HG03520 (cell line): Measurements from ENCODE around the gene NR6A1.
"Not testable (repeated sequence)": the region's sequence is repeated elsewhere in the genome, so short reads cannot be mapped to it uniquely, and the experiment has no call there.

Experiments
- ATAC-seq: cut with Tn5 transposase; IDR thresholded peaks from one replicate; pipeline ENCODE4 v1.9.1; 2021; ENCODE audit warnings: mild to moderate bottlenecking, moderate library complexity; ENCODE audit not compliant: unreplicated experiment

Gene NR6A1

GRCh38 chr9:124778575-124779367 is 7.7 kb upstream of the NR6A1 start:
- ATAC-seq = no peak

- ATAC-seq = no peak
Observed at GRCh38 chr9:124776954-124777648, 6.0 kb upstream of the NR6A1 start, which contains the start of gene OLFML2A. TSS of gene OLFML2A (plus strand) at chr9:124777133. CDS start at chr9:124777271, 138 bp downstream.

GRCh38 chr9:124776618-124776953 is 5.5 kb upstream of the NR6A1 start:
- ATAC-seq = no peak

DNA sequence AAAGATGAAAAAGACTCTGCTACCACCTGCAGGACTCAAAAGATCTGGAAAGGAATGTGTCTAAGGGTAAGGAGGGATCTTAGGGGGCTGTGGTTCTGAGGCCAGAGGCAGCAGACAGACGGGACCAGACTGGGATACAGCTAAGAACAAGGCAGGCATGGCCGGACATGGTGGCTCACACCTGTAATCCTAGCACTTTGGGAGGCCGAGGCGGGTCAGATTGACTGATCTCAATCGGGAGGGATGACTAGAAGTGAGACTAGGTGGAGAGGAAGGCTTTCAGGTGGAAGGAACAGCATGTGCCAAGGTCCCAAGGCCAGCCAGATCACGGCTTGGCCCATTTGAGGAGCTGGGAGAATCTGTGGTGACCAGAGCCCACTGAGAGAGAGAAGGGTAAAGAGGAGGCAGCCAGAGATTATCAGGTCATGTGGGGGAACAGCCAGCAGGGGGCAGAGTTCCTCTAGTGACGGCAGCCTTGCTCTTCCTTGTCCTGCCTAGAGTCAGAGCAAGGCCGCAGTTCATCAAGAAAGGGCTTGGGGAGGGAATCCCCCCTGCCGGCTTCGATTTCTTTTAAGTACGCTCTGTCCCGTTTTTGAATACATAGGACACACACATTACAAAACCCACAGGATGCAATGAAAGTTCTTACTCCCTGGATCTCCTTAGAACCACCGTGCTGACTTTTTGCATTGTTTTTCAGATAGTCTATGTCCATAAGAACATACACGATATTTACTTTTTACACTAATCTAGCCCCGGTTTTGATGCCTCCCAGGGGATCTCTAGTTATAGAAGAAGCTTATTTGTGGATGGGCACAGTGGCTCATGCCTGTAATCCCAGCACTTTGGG is 3.2 kb upstream of the NR6A1 start:
- no peak for ATAC-seq

- no peak for ATAC-seq
Observed at GRCh38 chr9:124773473-124774128, 2.5 kb upstream of the NR6A1 start.

GRCh38 chr9:124772877-124773276 is 1.8 kb upstream of the NR6A1 start:
- ATAC-seq = not testable (repeated sequence)

DNA sequence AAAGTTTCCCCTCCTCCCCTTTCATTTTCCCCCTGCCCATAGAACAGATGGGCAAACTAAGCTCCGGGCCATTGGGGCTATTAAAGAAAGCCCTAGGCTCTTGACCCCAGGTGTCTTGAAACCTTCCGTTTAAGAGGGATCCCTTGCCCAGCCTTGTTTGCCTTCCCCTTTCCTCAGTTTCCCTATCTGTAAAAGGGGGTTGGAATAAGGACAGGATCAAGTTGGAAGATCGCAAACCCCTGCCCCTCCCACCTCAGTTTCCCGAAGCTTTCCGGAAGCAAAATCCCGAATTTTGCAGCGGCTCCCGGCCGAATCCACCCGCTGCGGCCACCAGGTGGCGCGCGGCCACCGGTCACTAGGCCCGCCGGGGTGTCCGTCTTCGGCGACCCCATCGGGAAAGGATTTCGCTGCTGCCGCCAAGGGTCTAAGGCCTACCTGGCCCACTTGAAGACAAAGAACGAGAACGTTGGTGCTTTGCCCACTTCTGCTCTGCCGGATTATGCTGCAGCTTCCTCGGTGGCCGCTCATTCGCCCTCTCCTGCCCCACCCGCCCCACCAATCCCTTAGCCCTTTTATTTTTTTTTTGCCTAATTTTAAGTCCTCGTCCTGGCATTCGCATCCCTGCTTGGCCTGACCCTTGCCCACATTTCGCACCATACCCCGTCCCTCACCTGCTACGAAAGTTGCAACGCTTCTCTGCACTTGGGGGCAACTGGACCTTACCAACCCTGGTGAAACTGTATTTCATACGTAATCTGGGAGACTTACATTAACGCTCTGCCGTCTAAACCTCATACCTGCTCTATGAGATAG is 962 bp upstream of the NR6A1 start:
- no peak for ATAC-seq

DNA sequence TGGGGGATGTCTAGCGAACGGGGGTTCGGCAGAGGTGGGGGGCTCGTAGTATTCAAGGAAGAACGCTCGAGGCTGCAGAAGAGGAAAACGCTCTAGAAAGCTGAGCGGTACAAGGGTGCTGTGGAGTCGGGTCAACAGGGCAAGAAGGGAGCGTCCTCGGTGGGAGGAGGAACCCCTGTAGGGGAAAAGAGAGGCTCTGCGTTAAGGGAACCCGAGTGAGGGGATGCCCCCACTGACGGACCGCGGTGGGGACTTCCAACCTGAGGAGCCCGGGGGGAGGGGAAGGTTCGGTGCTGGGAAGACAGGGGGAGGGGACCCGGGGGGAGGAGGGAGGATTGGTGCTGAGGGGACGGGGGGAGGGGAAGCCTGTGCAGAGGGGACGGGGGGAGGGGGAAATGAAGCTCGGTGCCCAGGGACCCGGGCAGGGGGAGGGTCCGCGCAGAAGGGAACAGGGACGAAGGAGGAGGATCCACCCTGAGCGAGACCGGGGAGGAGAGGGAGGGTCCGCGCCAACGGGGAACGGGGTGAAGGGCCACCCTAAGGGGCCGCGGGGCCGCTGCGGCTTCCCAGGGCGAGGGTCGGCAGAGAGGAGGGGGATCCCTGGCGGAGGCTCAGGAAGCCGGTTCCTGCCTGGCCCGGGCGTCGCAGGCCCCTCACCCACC is 621 bp downstream of the NR6A1 start:
- ATAC-seq = no peak

GRCh38 chr9:124769549-124770358 is 1.4 kb downstream of the NR6A1 start:
- ATAC-seq = no peak

DNA sequence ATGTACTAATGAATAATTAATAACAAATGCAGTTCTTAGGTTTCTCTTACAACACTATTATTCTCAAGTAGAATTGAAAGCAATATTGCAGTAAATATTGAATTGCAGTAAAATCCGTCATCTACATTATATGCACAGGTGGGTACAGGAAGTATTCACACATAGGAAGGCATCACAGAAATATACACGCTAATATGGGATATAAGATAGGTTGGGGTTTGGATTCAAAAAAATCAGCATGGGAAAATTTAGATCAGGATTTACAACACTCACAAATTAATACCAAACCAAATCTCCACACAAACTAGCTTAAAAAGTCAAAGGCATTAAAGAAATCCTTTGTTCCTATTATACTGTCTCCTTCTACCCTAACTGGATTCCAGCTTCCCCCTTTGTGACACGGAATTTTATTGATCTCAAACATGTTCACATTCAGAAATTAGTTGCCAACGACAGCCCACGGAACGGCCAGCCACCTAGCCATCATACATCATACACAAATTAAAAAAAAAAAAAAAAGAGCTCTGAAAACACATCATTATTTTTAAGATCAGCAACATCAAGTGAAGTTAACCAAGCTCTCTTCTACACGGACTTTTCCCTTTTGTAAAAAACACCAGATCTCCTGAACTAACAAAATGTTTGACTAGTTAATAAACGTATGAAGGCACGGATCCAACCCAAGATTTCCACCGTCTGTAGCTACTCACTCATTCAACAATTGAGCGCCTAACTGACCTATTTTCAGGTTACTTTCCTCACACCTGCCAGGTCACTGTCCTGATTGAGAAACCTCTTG is 2.2 kb downstream of the NR6A1 start:
- ATAC-seq = no peak

GRCh38 chr9:124768334-124768733 is 2.8 kb downstream of the NR6A1 start:
- ATAC-seq = no peak

DNA sequence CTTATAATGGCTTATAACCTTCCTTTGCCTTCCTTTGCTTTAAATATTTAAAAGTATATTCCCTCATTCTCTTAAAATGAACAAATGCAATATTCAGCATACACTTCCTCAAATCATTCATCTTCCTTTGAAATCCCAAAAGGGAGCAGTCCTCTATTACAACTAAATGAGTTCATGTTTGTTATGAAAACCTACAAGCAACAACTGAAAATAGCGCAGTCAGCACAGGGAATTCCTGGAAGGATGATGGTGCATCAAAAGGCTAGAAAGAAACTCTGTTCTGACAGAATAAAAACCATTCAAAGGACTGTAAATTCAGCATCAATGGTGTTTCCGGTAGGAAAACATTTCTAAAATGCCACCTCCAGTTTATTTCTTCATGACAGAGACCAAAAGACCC is 3.3 kb downstream of the NR6A1 start:
- ATAC-seq = no peak

DNA sequence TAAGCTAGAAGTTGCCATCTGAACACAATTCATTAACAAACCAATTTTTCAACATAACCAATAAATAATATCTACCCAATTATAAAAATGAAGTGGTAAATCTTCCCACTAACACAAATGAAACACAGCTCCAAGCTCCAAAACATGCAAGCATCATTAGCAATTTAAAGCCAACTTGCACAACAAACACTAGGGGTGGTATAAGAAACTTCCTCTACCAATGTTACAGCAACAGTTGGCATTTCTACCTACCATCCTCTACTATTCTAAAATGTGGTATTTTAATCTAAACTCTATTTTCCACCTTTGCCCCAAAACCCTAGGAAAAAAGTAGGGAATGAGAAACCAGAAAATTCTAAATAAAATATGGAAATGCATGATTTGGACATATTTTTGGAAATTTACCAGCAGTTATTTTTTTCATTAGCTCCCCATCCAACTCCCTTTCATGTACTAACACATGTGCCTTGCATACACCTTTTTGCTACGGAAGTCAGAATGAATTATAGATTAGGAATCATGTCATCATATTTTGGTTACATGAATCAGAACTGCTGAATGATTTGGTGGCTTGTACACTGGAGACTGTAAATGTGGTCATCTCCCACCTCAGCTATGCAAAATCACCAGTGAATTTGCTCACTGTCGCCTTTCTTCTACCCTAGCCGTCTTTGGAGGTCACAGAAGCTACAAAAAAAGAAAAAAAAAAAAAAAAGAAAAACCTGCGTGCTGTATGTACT is 4.1 kb downstream of the NR6A1 start:
- no peak for ATAC-seq

DNA sequence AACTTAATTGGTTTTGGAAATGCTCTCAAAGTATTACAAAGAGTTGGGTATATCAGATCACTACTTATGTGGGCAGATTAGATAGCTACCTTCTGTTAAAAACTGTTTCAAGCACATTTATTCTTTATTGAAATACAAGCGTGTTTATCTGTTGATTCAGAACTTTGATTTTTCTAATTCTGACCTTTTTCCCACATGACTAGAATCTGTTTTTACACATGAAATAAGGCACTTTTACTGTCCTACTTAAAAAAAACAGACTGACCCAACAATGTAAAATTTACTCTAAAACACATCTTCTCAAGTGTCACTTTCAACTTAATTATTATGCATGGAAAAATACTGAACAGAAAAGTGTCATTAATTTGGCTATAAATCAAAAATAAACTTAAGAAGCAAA is 4.8 kb downstream of the NR6A1 start:
- no peak for ATAC-seq

- no peak for ATAC-seq
Observed at GRCh38 chr9:124765439-124765835, 5.7 kb downstream of the NR6A1 start.

GRCh38 chr9:124764774-124765438 is 6.2 kb downstream of the NR6A1 start:
- no peak for ATAC-seq

DNA sequence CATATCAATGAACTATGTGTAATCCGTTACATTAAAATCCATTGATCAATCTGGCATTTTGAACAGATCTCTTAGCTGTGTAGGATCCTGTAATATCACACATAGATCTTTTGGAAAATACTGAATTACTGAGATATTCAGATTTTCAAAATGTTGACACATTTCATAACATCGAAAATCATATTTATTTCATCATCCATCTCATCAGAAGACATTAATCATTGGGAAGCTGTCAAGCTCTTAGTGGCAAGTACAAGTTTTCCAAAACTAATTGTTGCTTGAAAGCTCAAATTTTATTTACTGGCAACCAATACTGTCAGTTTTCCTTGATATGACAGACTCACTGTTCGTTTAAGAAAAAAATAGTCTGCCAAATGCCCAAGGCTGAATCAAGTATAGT is 8.5 kb downstream of the NR6A1 start:
- no peak for ATAC-seq
